IPS-11a (cell line): ENCODE measurements around the gene HJV.
A peak's percentile ranks its signal among the peaks of the same experiment; 100 is the strongest.

ENCODE experiments used
- H3K4me3 ChIP-seq: one replicate; pipeline ENCODE4 v1.5.1; 2013; ENCODE audit warnings: low read depth, low read length, control low read depth

The HJV gene

DNA sequence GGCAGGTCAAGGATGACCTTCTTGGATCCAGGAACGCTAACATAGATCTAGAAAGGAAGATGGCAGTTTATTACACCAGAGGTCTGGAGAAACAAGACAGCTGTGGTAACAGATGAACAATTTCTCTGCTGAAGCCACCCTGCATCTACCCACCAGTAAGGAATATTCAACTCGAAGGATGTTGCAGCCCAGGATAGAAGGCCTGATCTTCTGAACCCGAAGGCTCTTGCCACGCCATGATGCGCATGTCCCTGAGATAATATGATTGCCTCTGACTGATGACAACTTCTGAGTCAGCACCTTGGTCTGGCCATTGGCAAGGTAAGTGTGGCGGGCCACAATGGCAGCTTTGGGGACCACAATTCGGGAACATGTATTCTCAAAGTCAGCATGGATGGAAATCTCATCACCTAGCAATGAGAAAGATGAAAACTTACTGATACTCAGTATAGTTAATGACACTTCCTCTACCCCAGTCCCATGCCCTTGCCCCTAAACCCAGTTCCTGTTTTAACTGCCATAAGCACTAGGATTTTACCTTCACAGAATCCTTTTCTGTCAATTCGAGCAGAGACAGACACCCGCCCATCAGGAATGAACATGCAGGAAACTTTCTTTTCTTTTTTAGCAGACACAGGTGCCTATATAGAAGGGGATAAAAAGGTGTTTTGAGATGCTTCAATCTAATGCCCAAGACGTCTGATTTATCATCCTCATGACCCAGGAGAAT, 27.0 kb downstream of the HJV start:
- H3K4me3 ChIP-seq, result peak overlapping the region; percentile 55

DNA sequence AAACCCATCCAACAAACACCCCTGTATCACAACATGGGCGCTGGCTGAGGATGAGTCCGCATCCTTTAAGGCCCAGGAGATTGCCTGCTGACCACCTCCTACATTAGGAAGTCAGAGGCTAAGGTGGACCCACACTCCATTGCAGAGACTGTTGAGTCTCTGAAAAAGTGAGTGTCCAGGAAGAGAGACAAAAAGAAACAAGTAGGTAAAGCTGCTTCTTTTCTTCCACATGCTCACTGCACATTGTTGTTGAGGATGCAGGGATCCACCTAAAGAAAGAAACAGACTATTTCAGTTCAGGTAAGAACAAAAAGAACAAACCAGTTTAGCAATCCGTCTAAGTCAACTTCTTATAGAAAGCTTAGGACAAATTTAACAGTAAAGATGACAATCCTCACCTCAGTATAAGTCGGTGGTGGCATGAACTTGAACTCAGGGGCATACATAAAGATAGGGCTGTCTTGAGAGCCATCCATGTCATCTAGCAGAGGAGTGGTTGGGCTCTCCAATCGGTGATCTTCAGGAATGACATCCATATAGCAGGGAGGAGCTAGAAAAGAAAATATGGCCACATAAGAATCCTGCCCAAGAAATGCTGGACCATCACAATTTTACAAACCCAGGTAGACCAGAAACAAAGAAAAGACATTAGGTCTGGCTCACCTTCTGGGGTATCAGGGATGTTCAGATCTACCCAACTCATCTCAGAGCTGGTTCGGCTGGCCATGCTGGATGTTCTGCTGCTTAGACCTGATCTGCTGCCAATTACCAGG, 27.7 kb downstream of the HJV start:
- no peak overlapping the region for H3K4me3 ChIP-seq

GRCh38 chr1:145992958-145993617, 28.4 kb downstream of the HJV start:
- H3K4me3 ChIP-seq, result no peak overlapping the region

- no peak overlapping the region for H3K4me3 ChIP-seq
Measured at GRCh38 chr1:145992502-145992936, 29.0 kb downstream of the HJV start.

GRCh38 chr1:145991735-145992412, 29.7 kb downstream of the HJV start:
- no peak overlapping the region for H3K4me3 ChIP-seq

- H3K4me3 ChIP-seq, result no peak overlapping the region
Measured at GRCh38 chr1:145990249-145990855, 31.2 kb downstream of the HJV start.

DNA sequence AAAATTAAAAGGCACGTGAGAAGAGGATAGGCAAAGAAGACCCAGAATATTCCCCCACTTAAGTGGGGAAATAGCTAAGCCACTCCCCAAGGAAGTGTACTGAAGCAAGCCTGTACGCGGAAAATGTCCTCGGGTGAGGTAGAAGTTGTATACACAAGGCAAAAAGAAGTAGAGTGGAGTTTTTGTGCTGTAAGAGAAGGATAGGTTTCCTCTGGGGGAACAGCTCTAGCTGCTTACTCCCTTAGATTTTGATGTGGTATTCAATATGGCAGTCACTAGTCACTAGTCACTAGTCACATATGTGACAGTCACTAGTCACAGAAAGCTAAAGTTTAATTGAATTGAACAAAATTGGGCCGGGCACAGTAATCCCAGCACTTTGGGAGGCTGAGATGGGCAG, 32.8 kb downstream of the HJV start:
- no peak overlapping the region for H3K4me3 ChIP-seq

DNA sequence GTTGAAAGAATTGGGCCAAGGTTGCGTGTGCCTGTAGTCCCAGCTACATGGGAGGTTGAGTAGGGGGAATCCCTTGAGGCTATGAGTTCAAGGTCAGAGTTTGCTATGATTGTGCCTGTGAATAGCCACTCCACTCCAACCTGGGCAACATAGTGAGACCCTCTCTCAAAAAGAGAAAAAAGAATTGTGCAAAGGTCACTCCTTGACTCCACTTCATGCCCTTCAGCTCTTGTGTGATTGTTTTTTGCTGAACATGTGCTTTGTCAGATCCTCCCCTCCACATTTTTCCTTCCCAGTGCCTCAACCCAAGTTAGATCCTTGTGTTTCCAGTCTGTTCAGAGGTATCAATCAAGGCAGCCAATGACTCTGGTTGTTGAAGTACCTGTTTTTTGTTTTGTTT, 33.6 kb downstream of the HJV start:
- H3K4me3 ChIP-seq, result no peak overlapping the region

DNA sequence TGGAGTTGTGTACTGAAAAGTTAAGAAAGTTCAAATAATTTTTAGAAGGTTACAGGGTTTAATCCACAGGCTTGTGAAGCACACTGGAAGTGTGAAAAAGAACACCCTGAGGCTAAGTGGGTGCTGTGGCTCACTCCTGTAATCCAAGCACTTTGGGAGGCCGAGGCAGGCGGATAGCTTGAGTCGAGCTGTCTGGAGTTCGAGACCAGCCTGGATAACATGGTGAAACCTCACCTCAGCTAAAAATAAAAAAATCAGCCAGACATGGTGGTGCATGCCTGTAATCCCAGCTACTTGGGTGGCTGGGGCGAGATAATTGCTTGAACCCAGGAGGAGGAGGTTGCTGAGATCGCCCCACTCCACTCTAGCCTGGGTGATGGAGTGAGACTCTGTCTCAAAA, 35.0 kb downstream of the HJV start:
- no peak overlapping the region for H3K4me3 ChIP-seq

GRCh38 chr1:145985502-145986439, 35.8 kb downstream of the HJV start:
- no peak overlapping the region for H3K4me3 ChIP-seq

DNA sequence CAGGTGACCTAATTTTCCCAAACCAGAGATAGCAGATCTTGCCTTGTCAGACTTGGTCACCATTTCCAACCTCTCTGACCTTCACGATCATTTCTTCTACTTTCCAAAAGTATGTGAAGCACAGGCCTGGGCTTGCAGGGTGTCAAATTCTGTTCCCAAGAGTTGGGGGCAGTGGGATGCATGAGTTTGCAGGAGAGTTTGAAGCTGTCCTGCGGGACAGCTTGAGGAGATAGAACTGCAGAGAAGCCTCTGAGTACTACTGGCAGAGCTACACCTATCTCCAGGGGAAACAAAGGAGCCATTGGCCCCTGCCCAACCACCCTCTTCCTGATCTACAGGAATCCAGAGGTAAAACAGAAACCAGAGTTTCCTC, 36.4 kb downstream of the HJV start:
- no peak overlapping the region for H3K4me3 ChIP-seq

- no peak overlapping the region for H3K4me3 ChIP-seq
Measured at GRCh38 chr1:145983960-145984830, 37.3 kb downstream of the HJV start.

DNA sequence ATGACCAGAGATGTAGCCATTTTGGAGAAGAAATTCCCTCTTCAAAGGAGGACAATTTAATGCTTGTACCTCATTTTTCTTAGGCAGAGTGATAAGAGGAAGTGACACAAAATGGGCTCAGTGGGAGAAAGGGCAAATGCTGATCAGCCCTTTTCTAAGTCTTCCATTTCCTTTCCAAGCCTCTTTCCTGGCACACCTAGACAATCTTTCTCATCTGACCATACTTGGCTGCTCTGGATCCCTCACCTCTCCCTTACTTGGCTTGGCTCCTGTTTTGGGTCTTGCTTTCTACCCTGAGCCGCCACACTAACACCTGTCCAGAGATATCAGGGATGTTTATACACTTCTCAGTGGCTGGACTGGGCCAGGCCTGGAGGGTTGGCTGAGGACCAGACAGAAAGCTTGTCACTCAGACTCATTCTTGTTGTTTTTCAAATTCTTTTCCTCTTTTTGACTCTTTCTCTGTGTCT, 38.3 kb downstream of the HJV start:
- H3K4me3 ChIP-seq, result no peak overlapping the region

GRCh38 chr1:145982010-145982723, 39.4 kb downstream of the HJV start:
- H3K4me3 ChIP-seq, result no peak overlapping the region

DNA sequence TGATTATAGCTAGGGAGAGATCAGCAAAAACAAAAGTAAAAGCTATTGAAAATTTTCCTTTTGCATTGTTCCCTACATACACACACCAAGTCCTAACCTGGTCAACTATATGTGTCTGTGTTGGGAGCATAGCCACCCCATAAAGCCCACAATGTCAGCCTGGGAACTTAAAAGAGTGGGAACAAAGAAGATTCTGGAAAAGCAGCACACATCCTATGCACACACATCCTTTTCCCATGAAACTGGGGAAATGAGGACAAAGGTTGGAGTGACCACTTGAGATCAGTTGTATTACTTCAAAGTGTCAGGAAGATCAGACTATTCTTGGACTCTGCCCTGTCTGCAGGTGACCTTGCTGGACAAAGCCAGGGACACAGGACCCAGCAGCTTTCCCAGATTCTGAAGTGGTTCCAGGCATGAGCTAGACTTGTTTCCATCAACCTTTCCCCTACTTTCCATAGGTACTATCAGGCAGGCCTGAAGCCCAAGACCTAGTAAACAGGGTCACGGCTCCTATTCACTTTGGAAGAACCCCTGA, 41.0 kb downstream of the HJV start:
- no peak overlapping the region for H3K4me3 ChIP-seq

DNA sequence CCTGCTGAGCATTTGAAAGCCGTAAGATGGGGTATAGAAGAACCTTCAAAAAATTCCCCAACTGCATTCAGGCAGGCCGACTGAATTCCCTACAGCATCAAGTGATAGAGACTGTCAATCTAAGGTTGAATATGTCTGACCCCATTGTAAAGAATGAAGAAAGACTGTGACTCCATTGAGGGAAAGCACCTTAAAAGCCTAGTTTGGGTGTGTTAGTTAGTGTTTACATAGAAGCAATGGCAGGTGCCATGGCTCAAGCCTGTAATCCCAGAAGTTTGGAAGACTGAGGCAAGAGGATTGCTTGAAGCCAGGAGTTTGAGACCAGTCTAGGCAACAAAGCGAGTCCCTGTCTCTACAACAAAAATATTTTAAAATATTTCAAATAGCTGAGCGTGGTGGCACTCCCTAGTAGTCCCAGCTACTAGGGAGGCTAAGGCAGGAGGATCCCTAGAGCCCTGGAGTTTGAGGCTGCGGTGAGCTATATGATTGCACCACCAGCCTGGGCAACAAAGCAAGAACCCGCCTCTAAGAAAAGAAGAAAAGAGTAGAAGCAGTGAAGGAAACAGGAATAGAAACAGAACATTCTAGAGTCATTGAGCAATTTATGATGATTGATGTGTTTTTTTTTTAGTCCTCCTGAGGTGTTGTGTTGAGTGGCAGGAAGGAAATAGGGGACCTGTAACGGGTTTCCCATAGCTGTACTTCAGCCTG, 41.6 kb downstream of the HJV start:
- H3K4me3 ChIP-seq, result no peak overlapping the region
